ENCODE results near the gene NT5C2. TPM values are rescaled to one million over a fixed set of nuclear protein-coding genes. Genes with fewer than 3 reads are reported as not detected.

The NT5C2 gene
- total and polyA plus RNA-seq, 2 of the 8 experiments (the other 6 are each of a cell fraction or from before 2014, with no cell fraction given) = 35.2 to 106 TPM

GRCh38 chr10:103060575-103060974, 132.5 kb downstream of the NT5C2 start:
- H3K14ac ChIP-seq (ENCODE audit: insufficient read length) = no peak overlapping the region
- no peak overlapping the region for H2BK20ac ChIP-seq (ENCODE audit: low read length)
- no peaks in the 10 kb centered on the region for H3K79me1 ChIP-seq (ENCODE audit: low read depth, low read length)
- no peaks in the 10 kb centered on the region for H3K36me3 ChIP-seq (ENCODE audit: control insufficient read depth in 2 of 4, insufficient read depth in 4 of 4, low read length in 3 of 4)
- no peak overlapping the region for H3K9ac ChIP-seq (replicated peaks in 1 of 4; ENCODE audit: extremely low read depth in 1 of 4, low read depth in 3 of 4, low read length in 3 of 4)
- no peaks in the 10 kb centered on the region for H3K27me3 ChIP-seq (replicated peaks in 1 of 4; ENCODE audit: control insufficient read depth in 3 of 4, extremely low read depth in 1 of 4, insufficient read depth in 3 of 4, low read length in 3 of 4)
- WGBS, 2 experiments (ENCODE audit: extremely low coverage in 1 of 2, insufficient coverage in 1 of 2, insufficient read length in 1 of 2, insufficient replicate concordance in 2 of 2, low coverage in 1 of 2, low lambda C conversion rate in 2 of 2, missing lambda C conversion rate in 1 of 2) = 82% methylated on average over 2 of the region's 2 CpGs; no CpG with 5 or more reads in 1 of the 2 experiments
- no peak overlapping the region for H3K18ac ChIP-seq (ENCODE audit: extremely low read depth, low read length)
- H3K4me3 ChIP-seq (ENCODE audit: extremely low read depth in 1 of 4, insufficient read depth in 2 of 4, low read depth in 3 of 4, low read length in 4 of 4) = no peak overlapping the region
- no peak overlapping the region for H3K27ac ChIP-seq (ENCODE audit: low read depth, low read length)
- POLR2A ChIA-PET (ENCODE audit: partially characterized antibody) = interaction anchor here (0.5 kb wide), 1 partner anchor 72 kb away, joined by 4 read pairs; no protein-coding TSS in a partner anchor
- no peak overlapping the region for H2BK15ac ChIP-seq (ENCODE audit: low read length)
- no peak overlapping the region for H3K4me2 ChIP-seq (ENCODE audit: insufficient read depth in 1 of 2, low read depth in 2 of 2, low read length in 2 of 2)
- H3K4me1 ChIP-seq (replicated peaks in 1 of 4; ENCODE audit: control insufficient read depth in 3 of 4, insufficient read depth in 4 of 4, low read length in 3 of 4) = peaks cover 0 to 10% (median 4%) of the 10 kb centered on the region in 4 experiments; a peak in 3 of 7 replicates
- no peak overlapping the region for H2BK5ac ChIP-seq (ENCODE audit: low read depth, low read length)
- H3K23me2 ChIP-seq (ENCODE audit: low read depth, low read length) = no peaks in the 10 kb centered on the region
- no peak for DNase-seq (ENCODE audit: low read depth in 1 of 2, low spot score in 2 of 2)
- no peak for FAIRE-seq
- H3K56ac ChIP-seq (replicated peaks; ENCODE audit: insufficient read length, low read depth, low read length) = no peak overlapping the region
- no peak overlapping the region for H4K5ac ChIP-seq (ENCODE audit: insufficient read length, low read depth, low read length)
- H3K4ac ChIP-seq (replicated peaks; ENCODE audit: insufficient read length, low read depth, low read length) = no peak overlapping the region
- no peaks in the 10 kb centered on the region for H3K79me2 ChIP-seq (ENCODE audit: control insufficient read depth in 1 of 2, insufficient read depth in 2 of 2, low read length in 2 of 2)
- no peak overlapping the region for H2BK12ac ChIP-seq (ENCODE audit: low read depth, low read length)
- H2AK5ac ChIP-seq (ENCODE audit: low read depth, low read length) = no peak overlapping the region
- no peaks in the 10 kb centered on the region for H4K20me1 ChIP-seq (replicated peaks in 1 of 2; ENCODE audit: control insufficient read depth in 1 of 2, insufficient read depth in 2 of 2, low read length in 2 of 2)
- no peak overlapping the region for H2AFZ ChIP-seq (ENCODE audit: low read length)
- no peak overlapping the region for H4K91ac ChIP-seq (replicated peaks; ENCODE audit: insufficient read length, low read length)
- no peaks in the 10 kb centered on the region for H3K9me3 ChIP-seq (ENCODE audit: insufficient read depth in 2 of 2, low read depth in 1 of 2, low read length in 1 of 2)
- H2BK120ac ChIP-seq (replicated peaks; ENCODE audit: low read depth, low read length) = no peak overlapping the region
- H3K23ac ChIP-seq (ENCODE audit: insufficient read length) = no peak overlapping the region
- CTCF ChIA-PET (ENCODE audit: partially characterized antibody) = interaction anchor here (1.7 to 6.2 kb wide), 3 partner anchors 19 to 224 kb away, joined by 4 to 40 read pairs (median 5); partner anchors contain the start of gene CNNM2
- H4K8ac ChIP-seq (ENCODE audit: extremely low read depth, insufficient read depth, low read length) = no peak overlapping the region
- TF ChIP-seq PHF8 (conservative IDR thresholded peaks at IDR 0.05; ENCODE audit: low read depth, low read length) (no peak), RAD21 (IDR thresholded peaks at IDR 0.05 in 1 of 2, conservative IDR thresholded peaks at IDR 0.05 in 1 of 2; ENCODE audit: low read depth in 2 of 2, low read length in 2 of 2) (no peak), CTCF (IDR thresholded peaks at IDR 0.05; ENCODE audit: control extremely low read depth in 1 of 3, insufficient read depth in 1 of 3, low read depth in 1 of 3, low read length in 3 of 3) (no peak), MAX (IDR thresholded peaks at IDR 0.05) (no peak), RBBP5 (IDR thresholded peaks at IDR 0.05; ENCODE audit: borderline replicate concordance, low read depth, low read length) (no peak), YY1 (IDR thresholded peaks at IDR 0.05; ENCODE audit: low read depth, low read length) (no peak), SP1 (IDR thresholded peaks at IDR 0.05; ENCODE audit: low read depth, low read length) (no peak), SRF (IDR thresholded peaks at IDR 0.05; ENCODE audit: low read depth, low read length) (no peak), GTF2F1 (IDR thresholded peaks at IDR 0.05; ENCODE audit: borderline replicate concordance, low read depth, low read length) (no peak), SP2 (IDR thresholded peaks at IDR 0.05; ENCODE audit: low read length) (no peak), RFX5 (IDR thresholded peaks at IDR 0.05; ENCODE audit: borderline replicate concordance, low read depth, low read length) (no peak)
